OCI-LY3 (cell line): ENCODE data around the gene EXD3.

Experiments
- EZH2phosphoT487 ChIP-seq: fragments of 200-600 bp; shearing (Covaris generic); IDR thresholded peaks from 2 replicates; pipeline ENCODE4 v1.6.1; 2018; ENCODE audit warnings: antibody characterized with exemption, mixed run types, low read depth
- TF ChIP-seq, protein P1 (sequence below): fragments of 200-600, 300-600 bp; sonication (generic); IDR thresholded peaks from 2 replicates; pipeline ENCODE4 v1.5.1; 2014; ENCODE audit warnings: antibody characterized with exemption, low read length, low read depth

DNA sequence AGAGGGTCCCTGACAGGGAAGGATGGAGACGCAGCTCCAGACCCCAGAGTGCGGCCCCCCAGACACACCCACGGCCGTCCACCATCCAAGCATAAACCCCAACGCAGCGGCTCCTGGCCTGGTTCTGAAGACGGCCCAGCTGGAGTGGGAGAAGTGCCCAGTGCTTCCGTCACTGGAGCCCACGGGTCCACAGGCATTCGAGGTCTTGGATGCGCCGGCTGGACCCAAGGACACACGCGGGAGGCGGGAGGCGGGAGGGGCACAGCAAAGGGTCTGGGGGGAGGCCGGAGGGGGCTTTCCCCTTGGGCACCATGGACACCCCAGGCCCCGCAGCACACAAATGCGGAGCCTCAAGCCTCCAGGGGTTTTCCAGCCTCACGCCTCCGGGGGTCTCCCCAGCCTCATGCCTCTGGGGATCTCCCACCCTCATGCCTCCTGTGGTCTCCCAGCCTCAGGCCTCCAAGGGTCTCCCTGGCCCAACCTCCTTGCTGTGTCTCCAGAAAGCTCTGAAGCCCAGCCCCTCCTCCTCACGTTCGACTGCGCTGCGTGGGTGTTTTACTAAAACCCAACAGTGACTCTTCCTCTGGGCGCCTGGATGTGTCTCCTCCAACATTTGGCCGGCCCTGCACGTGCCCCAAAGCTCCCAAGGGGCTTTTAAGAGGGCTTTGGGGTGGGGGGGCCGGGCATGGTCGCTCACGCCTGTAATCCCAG is 15.2 kb downstream of the EXD3 start:
- TF ChIP-seq, protein P1, sequence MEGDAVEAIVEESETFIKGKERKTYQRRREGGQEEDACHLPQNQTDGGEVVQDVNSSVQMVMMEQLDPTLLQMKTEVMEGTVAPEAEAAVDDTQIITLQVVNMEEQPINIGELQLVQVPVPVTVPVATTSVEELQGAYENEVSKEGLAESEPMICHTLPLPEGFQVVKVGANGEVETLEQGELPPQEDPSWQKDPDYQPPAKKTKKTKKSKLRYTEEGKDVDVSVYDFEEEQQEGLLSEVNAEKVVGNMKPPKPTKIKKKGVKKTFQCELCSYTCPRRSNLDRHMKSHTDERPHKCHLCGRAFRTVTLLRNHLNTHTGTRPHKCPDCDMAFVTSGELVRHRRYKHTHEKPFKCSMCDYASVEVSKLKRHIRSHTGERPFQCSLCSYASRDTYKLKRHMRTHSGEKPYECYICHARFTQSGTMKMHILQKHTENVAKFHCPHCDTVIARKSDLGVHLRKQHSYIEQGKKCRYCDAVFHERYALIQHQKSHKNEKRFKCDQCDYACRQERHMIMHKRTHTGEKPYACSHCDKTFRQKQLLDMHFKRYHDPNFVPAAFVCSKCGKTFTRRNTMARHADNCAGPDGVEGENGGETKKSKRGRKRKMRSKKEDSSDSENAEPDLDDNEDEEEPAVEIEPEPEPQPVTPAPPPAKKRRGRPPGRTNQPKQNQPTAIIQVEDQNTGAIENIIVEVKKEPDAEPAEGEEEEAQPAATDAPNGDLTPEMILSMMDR, result no peak
- TF ChIP-seq EZH2phosphoT487, result no peak
